Uterus (tissue), 4 donors: ENCODE measurements around the gene ALDH1A3. TPM values are rescaled to one million over a fixed set of nuclear protein-coding genes. Genes with fewer than 3 reads are reported as not detected.

Source experiments
- DNase-seq, 2 donors: peaks; one replicate each; pipeline ENCODE4 v3.0.0-alpha.2; 2019 to 2020
- H3K27ac ChIP-seq, 2 donors: fragments of 200-600 bp; sonication (generic); 1 replicate in 1 of 2; 2 replicates in 1 of 2; pipeline ENCODE4 v1.5.1; 2016 to 2018
- H3K27me3 ChIP-seq, 2 donors: fragments of 200-600 bp; sonication (generic); one replicate each; pipeline ENCODE4 v1.5.1; 2018 to 2019; ENCODE audit warnings: control low read depth in 1 of 2
- H3K36me3 ChIP-seq, 2 donors: fragments of 200-600 bp; sonication (generic); one replicate each; pipeline ENCODE4 v1.5.1; 2019; ENCODE audit warnings: control low read depth in 1 of 2
- H3K4me1 ChIP-seq, 2 donors: fragments of 200-600 bp; sonication (generic); one replicate each; pipeline ENCODE4 v1.5.1; 2018 to 2019; ENCODE audit warnings: control low read depth in 1 of 2
- H3K4me3 ChIP-seq, 2 donors: fragments of 200-600 bp; sonication (generic); 1 replicate in 1 of 2; 2 replicates in 1 of 2; pipeline ENCODE4 v1.5.1; 2018 to 2019; ENCODE audit warnings: mild to moderate bottlenecking in 1 of 2
- H3K9me3 ChIP-seq, 2 donors: fragments of 200-600 bp; sonication (generic); one replicate each; pipeline ENCODE4 v1.5.1; 2019; ENCODE audit warnings: control low read depth in 1 of 2
- CTCF ChIP-seq, 4 experiments: fragments of 200-600 bp in 2 of 4; fragments of 450-650 bp in 2 of 4; sonication (generic) in 2 of 4; IDR thresholded peaks; one replicate each; pipeline ENCODE4 v1.5.1; 2016 to 2019; ENCODE audit warnings: antibody characterized with exemption in 4 of 4, mild to moderate bottlenecking in 2 of 4, moderate library complexity in 1 of 4
- POLR2A ChIP-seq, 2 donors: fragments of 450-650 bp; IDR thresholded peaks; one replicate each; pipeline ENCODE4 v1.6.1; 2016; ENCODE audit warnings: antibody characterized with exemption in 2 of 2, mild to moderate bottlenecking in 1 of 2, moderate library complexity in 1 of 2
- intact Hi-C: fragments of 100-400 bp; cut with DNase I; formaldehyde crosslinking; loops from one replicate; pipeline ENCODE4 v1.15.1; 2023; ENCODE audit warnings: low total_unique reads
- total RNA-seq, 4 donors: library from RNA; depleted of rRNA in 3 of 4; stranded (reverse); fragments of >200 nt in 3 of 4; gene quantifications; one replicate each; pipeline versions ENCODE4 v1.1.0 to v1.2.4, GENCODE V29; 2014 to 2023
- donor health status: DM: yes; HTN: yes; CAD: no.

ALDH1A3 gene
- total RNA-seq, 4 donors from 2014 or later: 15.6 to 55.2 (median 26.4) TPM

- peak overlapping the region; percentile 83 to 86 for H3K27ac ChIP-seq
- TF ChIP-seq CTCF (IDR thresholded peaks at IDR 0.05) (no peak), POLR2A (IDR thresholded peaks at IDR 0.05) (no peak)
- no peaks in the 10 kb centered on the region for H3K36me3 ChIP-seq
- intact Hi-C loops: no loop called here
- H3K9me3 ChIP-seq: no peaks in the 10 kb centered on the region
- H3K4me1 ChIP-seq: peaks cover 7 to 11% of the 10 kb centered on the region in 2 donors
- no peak for DNase-seq
- no peak overlapping the region for H3K4me3 ChIP-seq
- H3K27me3 ChIP-seq: no peaks in the 10 kb centered on the region
These were observed 20.6 kb downstream of the ALDH1A3 start for GRCh38 chr15:100900136-100900794.

GRCh38 chr15:100900795-100901169, 21.2 kb downstream of the ALDH1A3 start:
- TF ChIP-seq POLR2A (IDR thresholded peaks at IDR 0.05) (no peak), CTCF (IDR thresholded peaks at IDR 0.05) (no peak)
- DNase-seq: no peak
- Histone ChIP-seq H3K4me3 (no peak overlapping the region), H3K4me1 (peaks cover 7 to 11% of the 10 kb centered on the region in 2 donors), H3K27ac (peak overlapping the region; percentile 83 to 86), H3K27me3 (no peaks in the 10 kb centered on the region), H3K36me3 (no peaks in the 10 kb centered on the region), H3K9me3 (no peaks in the 10 kb centered on the region)
- intact Hi-C loops: no loop called here

- peaks cover 7 to 11% of the 10 kb centered on the region in 2 donors for H3K4me1 ChIP-seq
- TF ChIP-seq POLR2A (IDR thresholded peaks at IDR 0.05) (no peak), CTCF (IDR thresholded peaks at IDR 0.05) (no peak)
- H3K27me3 ChIP-seq: no peaks in the 10 kb centered on the region
- H3K27ac ChIP-seq: peak overlapping the region; percentile 83 to 86
- DNase-seq: no peak
- intact Hi-C loops: no loop called here
- H3K9me3 ChIP-seq: no peaks in the 10 kb centered on the region
- H3K36me3 ChIP-seq: no peaks in the 10 kb centered on the region
- no peak overlapping the region for H3K4me3 ChIP-seq
These were observed 21.7 kb downstream of the ALDH1A3 start for GRCh38 chr15:100901296-100901695.

GRCh38 chr15:100901702-100902435, 22.2 kb downstream of the ALDH1A3 start:
- TF ChIP-seq POLR2A (IDR thresholded peaks at IDR 0.05) (no peak), CTCF (IDR thresholded peaks at IDR 0.05) (no peak)
- peak in 1 of 2 donors; percentile 42 for DNase-seq
- Histone ChIP-seq H3K9me3 (no peaks in the 10 kb centered on the region), H3K27me3 (no peaks in the 10 kb centered on the region), H3K27ac (peak overlapping the region; percentile 83 to 86), H3K36me3 (no peaks in the 10 kb centered on the region), H3K4me1 (peaks cover 7 to 11% of the 10 kb centered on the region in 2 donors), H3K4me3 (peak overlapping the region; percentile 5 to 12)
- intact Hi-C loops: no loop called here
